ENCODE data around the gene ICE1.

- TF ChIP-seq EZH2 (IDR thresholded peaks at IDR 0.05) (no peak), POLR2AphosphoS5 (IDR thresholded peaks at IDR 0.05; ENCODE audit: borderline replicate concordance, low read depth, low read length) (no peak)
These were observed 50.7 kb downstream of the ICE1 start for GRCh38 chr5:5473226-5473625.

Measured in SK-N-MC (cell line).